Measurements from ENCODE around the gene CDHR3. TPM values are rescaled to one million over a fixed set of nuclear protein-coding genes. Genes with fewer than 3 reads are reported as not detected.

Gene CDHR3
- total and polyA plus RNA-seq, 2 of the 8 experiments (the other 6 are each of a cell fraction or from before 2014, with no cell fraction given), result 6.4 to 6.8 TPM

DNA sequence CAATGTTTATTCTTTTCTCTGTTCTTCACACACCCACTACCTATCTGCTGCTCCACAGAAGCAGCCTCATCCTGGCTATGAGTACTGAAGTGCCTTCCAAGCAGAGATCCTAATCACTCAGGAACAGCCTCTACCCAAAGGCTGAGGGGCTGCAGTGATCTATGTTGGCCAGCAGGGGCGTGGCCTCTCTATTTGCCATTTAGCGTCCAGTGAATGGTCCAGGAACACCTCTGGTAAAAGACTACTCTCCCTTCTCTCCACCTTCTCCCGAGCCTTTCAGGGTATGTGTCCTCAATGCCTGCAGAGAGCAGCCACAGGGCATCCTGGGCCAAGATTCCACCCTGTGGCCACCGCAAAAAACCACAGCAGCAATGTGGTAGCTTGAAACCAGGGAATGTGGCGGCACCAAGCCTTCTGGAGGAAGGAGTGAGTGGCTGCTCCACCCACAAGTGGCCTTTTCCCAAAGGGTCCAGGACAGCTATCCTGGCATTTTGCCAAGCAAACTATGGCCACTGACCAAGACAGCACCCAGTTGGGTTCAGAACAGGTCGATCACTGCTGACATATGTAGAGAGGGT lies 78.2 kb downstream of the CDHR3 start:
- no peak overlapping the region for H3K14ac ChIP-seq (ENCODE audit: insufficient read length)
- no peak overlapping the region for H3K27ac ChIP-seq (ENCODE audit: low read depth, low read length)
- H2BK120ac ChIP-seq (replicated peaks; ENCODE audit: low read depth, low read length), result no peak overlapping the region
- H2BK5ac ChIP-seq (ENCODE audit: low read depth, low read length), result no peak overlapping the region
- no peak overlapping the region for H3K4me3 ChIP-seq (ENCODE audit: extremely low read depth in 1 of 4, insufficient read depth in 2 of 4, low read depth in 3 of 4, low read length in 4 of 4)
- H3K4me2 ChIP-seq (ENCODE audit: insufficient read depth in 1 of 2, low read depth in 2 of 2, low read length in 2 of 2), result no peak overlapping the region
- no peaks in the 10 kb centered on the region for H3K36me3 ChIP-seq (ENCODE audit: control insufficient read depth in 2 of 4, insufficient read depth in 4 of 4, low read length in 3 of 4)
- no peaks in the 10 kb centered on the region for H3K23me2 ChIP-seq (ENCODE audit: low read depth, low read length)
- no peak overlapping the region for H3K4ac ChIP-seq (replicated peaks; ENCODE audit: insufficient read length, low read depth, low read length)
- H4K8ac ChIP-seq (ENCODE audit: extremely low read depth, insufficient read depth, low read length), result no peak overlapping the region
- H2BK15ac ChIP-seq (ENCODE audit: low read length), result peak overlapping the region; percentile 66; the same call in 1 of the 2 replicates
- H3K79me1 ChIP-seq (ENCODE audit: low read depth, low read length), result no peaks in the 10 kb centered on the region
- 64% methylated on average over 6 of the region's 6 CpGs; no CpG with 5 or more reads in 1 of the 2 experiments for WGBS, 2 experiments (ENCODE audit: extremely low coverage in 1 of 2, insufficient coverage in 1 of 2, insufficient read length in 1 of 2, insufficient replicate concordance in 2 of 2, low coverage in 1 of 2, low lambda C conversion rate in 2 of 2, missing lambda C conversion rate in 1 of 2)
- ChIA-PET CTCF (ENCODE audit: partially characterized antibody) (interaction anchor here (0.6 to 13.5 kb wide), 64 partner anchors 10 to 455 kb away, joined by 3 to 265 read pairs (median 5); partner anchors contain the start of genes ATXN7L1 and CDHR3), POLR2A (ENCODE audit: partially characterized antibody) (interaction anchor here (0.9 kb wide), 1 partner anchor 14 kb away, joined by 3 read pairs; no protein-coding TSS in a partner anchor)
- H2AK5ac ChIP-seq (ENCODE audit: low read depth, low read length), result no peak overlapping the region
- H2BK20ac ChIP-seq (ENCODE audit: low read length), result no peak overlapping the region
- H3K56ac ChIP-seq (replicated peaks; ENCODE audit: insufficient read length, low read depth, low read length), result no peak overlapping the region
- H3K18ac ChIP-seq (ENCODE audit: extremely low read depth, low read length), result no peak overlapping the region
- FAIRE-seq, result peak; percentile 69
- no peak overlapping the region for H4K5ac ChIP-seq (ENCODE audit: insufficient read length, low read depth, low read length)
- H3K23ac ChIP-seq (ENCODE audit: insufficient read length), result no peak overlapping the region
- TF ChIP-seq RAD21 (IDR thresholded peaks at IDR 0.05 in 1 of 2, conservative IDR thresholded peaks at IDR 0.05 in 1 of 2; ENCODE audit: low read depth in 2 of 2, low read length in 2 of 2), result peak; percentile 55 to 65
- TF ChIP-seq, protein P1, sequence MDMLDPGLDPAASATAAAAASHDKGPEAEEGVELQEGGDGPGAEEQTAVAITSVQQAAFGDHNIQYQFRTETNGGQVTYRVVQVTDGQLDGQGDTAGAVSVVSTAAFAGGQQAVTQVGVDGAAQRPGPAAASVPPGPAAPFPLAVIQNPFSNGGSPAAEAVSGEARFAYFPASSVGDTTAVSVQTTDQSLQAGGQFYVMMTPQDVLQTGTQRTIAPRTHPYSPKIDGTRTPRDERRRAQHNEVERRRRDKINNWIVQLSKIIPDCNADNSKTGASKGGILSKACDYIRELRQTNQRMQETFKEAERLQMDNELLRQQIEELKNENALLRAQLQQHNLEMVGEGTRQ (IDR thresholded peaks at IDR 0.05; ENCODE audit: low read length), result no peak
- TF ChIP-seq, protein P2, sequence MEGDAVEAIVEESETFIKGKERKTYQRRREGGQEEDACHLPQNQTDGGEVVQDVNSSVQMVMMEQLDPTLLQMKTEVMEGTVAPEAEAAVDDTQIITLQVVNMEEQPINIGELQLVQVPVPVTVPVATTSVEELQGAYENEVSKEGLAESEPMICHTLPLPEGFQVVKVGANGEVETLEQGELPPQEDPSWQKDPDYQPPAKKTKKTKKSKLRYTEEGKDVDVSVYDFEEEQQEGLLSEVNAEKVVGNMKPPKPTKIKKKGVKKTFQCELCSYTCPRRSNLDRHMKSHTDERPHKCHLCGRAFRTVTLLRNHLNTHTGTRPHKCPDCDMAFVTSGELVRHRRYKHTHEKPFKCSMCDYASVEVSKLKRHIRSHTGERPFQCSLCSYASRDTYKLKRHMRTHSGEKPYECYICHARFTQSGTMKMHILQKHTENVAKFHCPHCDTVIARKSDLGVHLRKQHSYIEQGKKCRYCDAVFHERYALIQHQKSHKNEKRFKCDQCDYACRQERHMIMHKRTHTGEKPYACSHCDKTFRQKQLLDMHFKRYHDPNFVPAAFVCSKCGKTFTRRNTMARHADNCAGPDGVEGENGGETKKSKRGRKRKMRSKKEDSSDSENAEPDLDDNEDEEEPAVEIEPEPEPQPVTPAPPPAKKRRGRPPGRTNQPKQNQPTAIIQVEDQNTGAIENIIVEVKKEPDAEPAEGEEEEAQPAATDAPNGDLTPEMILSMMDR (IDR thresholded peaks at IDR 0.05; ENCODE audit: control extremely low read depth in 1 of 3, insufficient read depth in 1 of 3, low read depth in 1 of 3, low read length in 3 of 3), result peak; percentile 76 to 98 (median 89)
- H2AFZ ChIP-seq (ENCODE audit: low read length), result peak overlapping the region; percentile 69; the same call in 1 of the 2 replicates
- H4K91ac ChIP-seq (replicated peaks; ENCODE audit: insufficient read length, low read length), result no peak overlapping the region
- no peaks in the 10 kb centered on the region for H4K20me1 ChIP-seq (replicated peaks in 1 of 2; ENCODE audit: control insufficient read depth in 1 of 2, insufficient read depth in 2 of 2, low read length in 2 of 2)
- H3K79me2 ChIP-seq (ENCODE audit: control insufficient read depth in 1 of 2, insufficient read depth in 2 of 2, low read length in 2 of 2), result no peaks in the 10 kb centered on the region
- peaks cover 0 to 7% (median 0%) of the 10 kb centered on the region in 4 experiments; a peak in 3 of 7 replicates for H3K4me1 ChIP-seq (replicated peaks in 1 of 4; ENCODE audit: control insufficient read depth in 3 of 4, insufficient read depth in 4 of 4, low read length in 3 of 4)
- no peaks in the 10 kb centered on the region for H3K9me3 ChIP-seq (ENCODE audit: insufficient read depth in 2 of 2, low read depth in 1 of 2, low read length in 1 of 2)
- peak in 1 of 2 experiments; percentile 80 for DNase-seq (ENCODE audit: low read depth in 1 of 2, low spot score in 2 of 2)
- no peaks in the 10 kb centered on the region for H3K27me3 ChIP-seq (replicated peaks in 1 of 4; ENCODE audit: control insufficient read depth in 3 of 4, extremely low read depth in 1 of 4, insufficient read depth in 3 of 4, low read length in 3 of 4)
- no peak overlapping the region for H3K9ac ChIP-seq (replicated peaks in 1 of 4; ENCODE audit: extremely low read depth in 1 of 4, low read depth in 3 of 4, low read length in 3 of 4)
- peak overlapping the region; percentile 82; the same call in 1 of the 2 replicates for H2BK12ac ChIP-seq (ENCODE audit: low read depth, low read length)
